Inferior parietal cortex (tissue), 1 donor: ENCODE measurements around the gene RPS6KA1.
"Not testable (repeated sequence)": the region's sequence is repeated elsewhere in the genome, so short reads cannot be mapped to it uniquely, and the experiment has no call there.

Experiments used
- DNase-seq: peaks from one replicate; pipeline ENCODE4 v3.0.0-alpha.2; 2016; ENCODE audit errors: extremely low spot score

The RPS6KA1 gene

GRCh38 chr1:26529655-26530409 is at the start of gene RPS6KA1:
Gene RPS6KA1 (plus strand): TSS chr1:26529761. CDS start chr1:26529921, 160 bp downstream.
- peak; percentile 63 for DNase-seq

DNA sequence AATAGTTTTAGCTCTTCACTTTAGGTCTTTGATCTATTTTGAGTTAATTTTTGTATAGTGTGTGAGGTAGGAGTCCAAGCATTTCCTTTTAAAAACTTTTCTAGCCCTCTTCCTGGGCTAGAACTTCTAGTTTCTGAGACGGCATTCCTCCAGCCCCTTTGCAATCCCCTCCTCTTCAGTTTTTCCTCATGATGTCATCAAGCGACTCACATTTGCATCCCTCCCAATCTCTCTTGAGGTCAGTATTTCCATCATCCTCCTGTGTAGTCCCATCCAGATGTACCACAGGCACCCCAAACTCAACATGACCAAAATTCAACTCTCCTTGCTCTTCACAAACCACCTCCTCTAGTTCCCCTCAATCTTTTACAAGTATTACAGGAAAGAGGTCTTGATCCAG is 46.6 kb upstream of the RPS6KA1 start:
- no peak for DNase-seq

GRCh38 chr1:26483980-26484379 is 45.6 kb upstream of the RPS6KA1 start:
- no peak for DNase-seq

GRCh38 chr1:26490155-26490554 is 39.4 kb upstream of the RPS6KA1 start:
- DNase-seq = no peak

GRCh38 chr1:26493267-26493666 is 36.3 kb upstream of the RPS6KA1 start:
- no peak for DNase-seq

GRCh38 chr1:26493938-26494337 is 35.6 kb upstream of the RPS6KA1 start:
- DNase-seq = no peak

DNA sequence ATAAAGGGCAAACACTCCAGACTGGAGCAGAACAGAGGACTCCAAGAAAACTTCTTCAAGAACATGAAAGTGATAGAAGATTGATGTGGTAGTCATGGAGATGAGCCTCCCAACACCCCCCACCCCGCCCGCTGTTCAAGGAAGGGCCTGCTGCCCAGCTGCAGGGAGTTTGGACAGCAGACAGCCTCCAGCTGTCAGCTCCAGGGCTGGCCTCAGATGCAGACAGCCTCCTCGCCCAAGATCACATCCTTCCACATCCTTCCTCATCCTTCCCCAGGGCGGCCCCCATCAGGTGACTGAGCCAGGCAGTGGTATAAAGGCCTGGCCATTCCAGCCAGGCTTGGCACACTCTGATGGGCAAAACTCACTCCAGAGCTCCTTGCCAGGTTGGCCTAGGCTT is 32.7 kb upstream of the RPS6KA1 start:
- DNase-seq = no peak

GRCh38 chr1:26498894-26499293 is 30.7 kb upstream of the RPS6KA1 start:
- DNase-seq = no peak

GRCh38 chr1:26500488-26501175 is 28.9 kb upstream of the RPS6KA1 start:
- peak; percentile 63 for DNase-seq

DNA sequence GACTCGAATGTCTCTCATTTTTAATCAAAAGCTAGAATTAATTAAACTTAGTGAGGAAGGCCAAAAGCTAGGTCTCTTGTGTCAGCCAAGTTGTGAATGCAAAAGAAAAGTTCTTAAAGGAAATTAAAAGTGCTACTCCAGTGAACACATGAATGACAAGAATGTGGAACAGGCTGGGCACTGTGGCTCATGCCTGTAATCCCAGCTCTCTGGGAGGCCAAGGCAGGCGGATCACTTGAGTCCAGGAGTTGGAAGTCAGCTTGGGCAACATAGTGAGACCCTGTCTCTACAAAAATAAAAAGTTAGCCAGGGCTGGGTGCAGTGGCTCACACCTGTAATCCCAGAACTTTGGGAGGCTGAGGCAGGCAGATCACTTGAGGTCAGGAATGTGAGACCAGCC is 18.9 kb upstream of the RPS6KA1 start:
- not testable (repeated sequence) for DNase-seq

- not testable (repeated sequence) for DNase-seq
Observed at GRCh38 chr1:26515836-26516235, 13.7 kb upstream of the RPS6KA1 start.

DNA sequence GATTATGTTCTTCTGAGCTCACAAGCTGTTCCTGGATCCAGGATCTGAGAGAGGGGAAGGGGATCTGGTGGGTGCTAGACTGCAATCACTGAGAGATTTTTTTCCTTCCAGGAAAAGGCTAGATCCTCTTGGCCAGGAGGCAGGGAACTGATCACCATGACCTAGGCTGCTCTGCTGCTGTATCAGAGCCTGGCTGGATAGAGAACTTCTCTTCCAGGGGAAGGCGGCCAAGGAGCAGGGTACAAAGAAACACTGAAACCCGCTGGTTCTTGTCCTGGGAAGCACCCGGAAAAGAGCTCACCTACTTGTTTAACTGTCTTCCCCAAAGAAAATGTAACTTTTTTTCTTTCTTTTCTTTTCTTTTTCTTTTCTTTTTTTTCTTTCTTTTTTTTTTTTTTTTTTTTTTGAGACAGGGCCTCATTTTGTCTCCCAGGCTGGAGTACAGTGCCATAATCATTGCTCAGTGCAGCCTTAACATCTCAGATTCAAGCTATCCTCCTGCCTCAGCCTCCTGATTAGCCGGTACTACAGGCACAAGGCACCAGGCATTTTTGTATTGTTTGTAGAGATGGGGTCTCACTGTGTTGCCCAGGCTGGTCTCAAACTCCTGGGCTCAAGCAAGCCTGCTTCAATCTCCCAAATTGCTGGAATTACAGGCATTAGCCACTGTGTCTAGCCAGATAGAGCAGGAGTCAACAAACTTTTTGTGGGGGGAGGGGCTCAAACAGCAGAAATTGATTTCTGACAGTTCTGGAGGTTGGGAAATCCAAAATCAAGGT is 12.4 kb upstream of the RPS6KA1 start:
- DNase-seq = no peak

- DNase-seq = no peak
Observed at GRCh38 chr1:26517766-26518049, 11.9 kb upstream of the RPS6KA1 start.

DNA sequence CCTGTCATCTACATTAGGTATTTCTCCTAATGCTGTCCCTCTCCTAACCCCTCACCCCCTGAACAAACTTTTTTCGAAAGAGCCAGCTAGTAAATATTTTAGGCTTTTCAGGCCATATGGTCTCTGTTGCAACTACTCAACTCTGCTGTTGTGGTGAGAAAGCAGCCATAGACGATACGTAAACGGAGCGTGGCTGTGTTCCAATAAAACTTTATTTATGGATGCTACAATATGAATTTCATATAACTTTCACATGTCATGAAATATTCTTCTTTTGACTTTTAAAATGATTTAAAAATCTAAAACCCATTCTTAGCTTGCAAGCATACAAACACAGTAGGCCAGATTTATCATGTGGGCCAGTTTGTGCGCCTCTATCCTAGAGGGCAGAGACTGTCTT is 11.2 kb upstream of the RPS6KA1 start:
- DNase-seq = no peak

DNA sequence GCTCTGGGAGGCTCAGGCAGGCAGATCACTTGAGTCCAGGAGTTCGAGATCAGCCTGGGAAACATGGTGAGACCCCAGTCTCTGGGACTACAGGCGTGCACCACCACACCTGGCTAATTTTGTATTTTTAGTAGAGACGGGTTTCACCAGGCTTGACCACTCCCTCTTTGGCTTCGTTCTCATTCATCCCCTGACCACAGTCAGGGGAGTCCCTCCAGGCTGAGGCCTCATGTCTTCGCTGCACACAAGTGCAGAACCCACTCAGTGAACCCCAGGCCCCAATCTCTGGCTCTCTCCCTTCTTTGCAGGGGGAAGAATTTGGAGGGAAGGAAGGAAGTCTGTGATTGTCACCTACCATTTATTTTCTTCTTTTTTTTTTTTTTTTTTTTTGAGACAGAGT is 9.2 kb upstream of the RPS6KA1 start:
- no peak for DNase-seq

GRCh38 chr1:26521669-26522030 is 7.9 kb upstream of the RPS6KA1 start:
- no peak for DNase-seq

DNA sequence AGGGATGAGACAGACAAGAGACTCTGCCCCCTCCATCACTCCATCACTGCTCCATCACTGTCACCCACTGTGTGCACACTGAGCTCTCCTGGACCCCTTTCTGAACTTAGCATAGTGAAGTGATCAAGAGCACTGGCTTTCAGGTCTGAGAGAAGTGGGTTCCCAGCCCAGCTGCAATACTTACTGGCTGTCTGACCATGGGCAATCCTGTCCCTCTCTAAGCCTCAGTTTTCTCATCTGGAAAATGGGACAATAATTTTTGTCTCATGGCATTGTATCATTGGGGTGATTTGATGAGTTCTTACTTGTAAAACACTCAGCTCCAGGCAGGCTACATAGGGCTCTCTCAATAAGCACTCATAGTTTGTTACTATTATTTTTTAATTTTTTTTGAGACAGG is 7.5 kb upstream of the RPS6KA1 start:
- no peak for DNase-seq

DNA sequence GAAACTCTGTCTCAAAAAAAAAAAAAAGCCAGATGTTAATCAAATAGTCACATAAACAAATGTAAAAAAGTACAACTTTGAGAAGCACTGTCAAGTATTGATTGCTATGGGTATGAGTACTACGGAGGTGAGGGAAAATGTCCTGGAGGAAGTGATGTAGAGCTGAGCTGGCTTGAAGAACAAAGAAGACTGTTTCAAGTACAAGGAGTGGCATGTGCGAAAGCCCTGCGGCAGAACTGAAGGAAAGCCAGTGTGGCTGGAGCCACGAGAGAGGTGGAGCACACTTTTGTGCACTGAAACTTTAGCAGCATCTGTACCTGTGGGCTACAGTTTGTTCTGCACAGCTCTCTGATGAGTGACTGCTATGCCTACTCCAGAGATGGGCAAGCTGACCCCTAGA is 5.4 kb upstream of the RPS6KA1 start:
- DNase-seq = no peak

DNA sequence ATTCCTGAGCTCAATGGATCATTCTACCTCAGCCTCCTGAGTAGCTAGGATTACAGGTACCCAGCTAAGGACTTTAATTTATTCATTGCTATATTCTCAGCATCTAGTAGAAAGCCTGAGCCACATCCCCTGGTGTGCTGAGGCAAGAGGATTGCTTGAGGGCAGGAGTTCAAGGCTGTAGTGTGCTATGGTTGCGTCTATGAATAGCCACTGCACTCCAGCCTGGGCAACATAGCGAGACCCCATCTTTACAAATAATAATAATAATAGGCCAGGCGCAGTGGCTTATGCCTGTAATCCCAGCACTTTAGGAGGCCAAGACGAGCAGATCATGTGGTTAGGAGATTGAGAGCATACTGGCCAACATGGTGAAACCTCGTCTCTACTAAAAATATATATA is 3.3 kb upstream of the RPS6KA1 start:
- DNase-seq = no peak

DNA sequence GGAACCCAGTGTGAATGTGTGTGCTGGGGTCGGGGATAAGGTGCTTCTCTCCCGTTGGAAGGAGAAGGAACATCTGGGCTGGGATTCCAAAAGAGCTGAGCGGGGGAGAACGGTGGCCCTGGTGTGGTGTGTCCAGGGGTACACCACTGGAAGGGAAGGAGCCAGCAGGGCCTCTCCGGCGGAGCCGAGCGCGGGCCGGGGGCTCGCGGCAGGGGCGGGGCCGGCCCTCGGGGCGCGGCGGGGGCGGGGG is 231 bp upstream of the RPS6KA1 start:
- DNase-seq = no peak

- no peak for DNase-seq
Observed at GRCh38 chr1:26530410-26530894, 891 bp downstream of the RPS6KA1 start.

GRCh38 chr1:26530895-26531598 is 1.5 kb downstream of the RPS6KA1 start:
- no peak for DNase-seq
